ENCODE measurements around the gene DPH2.

DNA sequence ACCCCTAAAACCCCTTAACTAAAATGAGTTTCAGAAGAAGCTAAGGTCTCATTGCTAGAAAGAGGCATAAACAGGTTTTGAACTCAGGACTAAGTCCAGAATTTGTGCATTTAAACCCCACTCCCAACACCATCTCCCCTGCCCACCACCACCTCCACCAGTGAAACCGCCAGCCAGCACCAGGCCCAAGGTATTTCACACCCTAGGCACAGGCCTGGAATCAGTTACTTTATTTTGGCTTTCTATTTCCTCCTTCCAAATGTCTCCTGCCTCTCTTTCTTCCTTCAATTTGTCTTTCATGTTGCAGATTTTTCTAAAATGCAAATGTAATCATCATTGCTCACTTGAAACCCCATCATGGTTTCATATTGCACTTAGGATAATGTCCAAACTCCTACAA is 24.9 kb upstream of the DPH2 start:
- TF ChIP-seq EZH2 (IDR thresholded peaks at IDR 0.05; ENCODE audit: insufficient read depth, poor library complexity, severe bottlenecking) (no peak), EZH2phosphoT487 (IDR thresholded peaks at IDR 0.05; ENCODE audit: insufficient read depth, low read depth) (no peak)
